Choroid plexus epithelial cell (primary cell): ENCODE results near the gene TSPAN18.

Experiments used
- DNase-seq: peaks from one replicate; pipeline ENCODE4 v3.0.0-alpha.2; 2010; ENCODE audit warnings: low read depth
- H3K4me3 ChIP-seq: 2 replicates; pipeline ENCODE4 v1.5.1; 2011; ENCODE audit warnings: low read depth, mild to moderate bottlenecking, control low read depth, low read length, moderate library complexity
- CTCF ChIP-seq: conservative IDR thresholded peaks from 2 replicates; pipeline ENCODE4 v1.5.1; 2011; ENCODE audit warnings: low read depth, mild to moderate bottlenecking, control low read depth, inconsistent platforms, low read length, moderate library complexity

TSPAN18 gene

GRCh38 chr11:44781655-44782054 is 54.9 kb downstream of the TSPAN18 start:
- no peak for TF ChIP-seq CTCF
- H3K4me3 ChIP-seq = no peak overlapping the region
- DNase-seq = no peak

- DNase-seq = no peak
- no peak for TF ChIP-seq CTCF
- no peak overlapping the region for H3K4me3 ChIP-seq
Measured at GRCh38 chr11:44782478-44782877, 55.7 kb downstream of the TSPAN18 start.

DNA sequence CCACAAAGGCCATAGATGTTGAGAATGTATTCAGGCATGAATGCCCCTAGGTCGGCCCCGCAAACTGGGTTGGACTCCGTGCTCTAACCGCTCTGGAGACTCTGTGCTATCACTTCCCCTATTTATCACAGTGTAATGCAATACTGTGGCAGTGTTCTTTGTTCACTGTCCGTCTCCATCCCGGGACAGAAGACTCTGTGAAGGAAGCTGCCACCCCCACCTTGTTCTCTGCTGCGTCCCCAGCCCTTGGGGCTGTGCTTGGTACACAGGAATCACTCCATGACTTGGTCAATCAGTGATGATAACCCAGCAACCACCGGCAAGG is 57.6 kb downstream of the TSPAN18 start:
- H3K4me3 ChIP-seq = no peak overlapping the region
- no peak for TF ChIP-seq CTCF
- no peak for DNase-seq

- no peak for DNase-seq
- no peak for TF ChIP-seq CTCF
Measured at GRCh38 chr11:44784851-44785250, 58.1 kb downstream of the TSPAN18 start.

DNA sequence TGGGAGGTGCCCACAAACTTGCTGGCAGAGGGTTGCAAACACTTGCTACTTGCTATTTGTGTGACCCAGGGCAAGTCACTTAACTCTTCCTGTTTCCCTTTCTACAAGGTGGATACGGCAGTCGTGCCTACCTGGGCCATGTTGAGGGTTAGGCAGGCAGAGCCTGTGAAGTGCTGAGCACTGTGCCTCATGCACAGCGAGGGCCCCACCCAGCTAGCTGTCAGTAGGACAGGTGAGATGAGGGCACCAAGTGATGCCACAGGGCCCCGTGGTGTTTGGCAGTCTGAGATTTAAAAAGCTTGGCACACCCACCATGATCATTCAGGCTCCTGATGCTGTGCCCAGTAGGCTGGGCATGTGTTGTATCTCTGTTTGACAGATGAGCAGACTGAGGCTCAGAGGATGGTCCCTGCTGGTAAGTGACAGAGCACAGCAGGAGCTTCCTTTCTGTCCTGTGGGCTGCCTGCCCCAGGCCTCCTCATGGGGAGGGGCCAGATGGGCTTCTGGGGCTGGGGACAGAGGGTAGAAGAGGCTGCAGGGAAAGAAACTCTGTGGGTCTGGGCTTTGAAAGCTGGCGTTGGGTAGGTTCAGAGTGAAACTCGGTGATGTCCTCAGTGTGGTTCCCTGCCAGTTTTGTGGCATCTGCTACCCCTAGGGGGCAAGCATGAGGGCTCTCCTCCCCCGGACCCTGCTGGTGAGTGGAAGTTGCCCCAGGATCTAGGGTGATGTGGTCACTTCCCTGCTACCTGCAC is 59.3 kb downstream of the TSPAN18 start:
- H3K4me3 ChIP-seq = no peak overlapping the region
- no peak for TF ChIP-seq CTCF
- DNase-seq = no peak

More at GRCh38 chr11:44784851-44785250, 58.1 kb downstream of the TSPAN18 start:
- no peak overlapping the region for H3K4me3 ChIP-seq

- TF ChIP-seq CTCF = no peak
- no peak overlapping the region for H3K4me3 ChIP-seq
- no peak for DNase-seq
Measured at GRCh38 chr11:44787070-44787469, 60.3 kb downstream of the TSPAN18 start.

DNA sequence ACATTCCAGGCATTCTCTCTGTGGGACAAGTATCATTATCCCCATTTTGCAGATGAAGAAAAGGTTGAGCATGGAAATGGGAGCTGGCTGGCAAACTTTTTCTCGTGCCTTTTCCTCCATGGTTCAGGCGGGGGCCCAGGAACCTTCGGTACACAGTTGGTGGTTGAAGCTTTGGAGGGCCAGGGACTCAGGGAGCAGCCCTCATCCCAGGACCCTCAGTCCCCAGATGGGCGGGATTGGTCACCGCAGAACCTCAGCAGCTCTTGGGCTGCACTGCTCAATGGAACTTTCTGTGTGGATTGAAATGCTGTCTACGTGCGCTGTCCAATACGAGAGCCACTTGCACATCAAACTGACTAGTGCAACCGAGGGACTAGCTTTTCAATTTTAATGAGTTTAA is 61.2 kb downstream of the TSPAN18 start:
- H3K4me3 ChIP-seq = no peak overlapping the region
- no peak for TF ChIP-seq CTCF
- no peak for DNase-seq
